ENCODE data around the gene UQCR11.

DNA sequence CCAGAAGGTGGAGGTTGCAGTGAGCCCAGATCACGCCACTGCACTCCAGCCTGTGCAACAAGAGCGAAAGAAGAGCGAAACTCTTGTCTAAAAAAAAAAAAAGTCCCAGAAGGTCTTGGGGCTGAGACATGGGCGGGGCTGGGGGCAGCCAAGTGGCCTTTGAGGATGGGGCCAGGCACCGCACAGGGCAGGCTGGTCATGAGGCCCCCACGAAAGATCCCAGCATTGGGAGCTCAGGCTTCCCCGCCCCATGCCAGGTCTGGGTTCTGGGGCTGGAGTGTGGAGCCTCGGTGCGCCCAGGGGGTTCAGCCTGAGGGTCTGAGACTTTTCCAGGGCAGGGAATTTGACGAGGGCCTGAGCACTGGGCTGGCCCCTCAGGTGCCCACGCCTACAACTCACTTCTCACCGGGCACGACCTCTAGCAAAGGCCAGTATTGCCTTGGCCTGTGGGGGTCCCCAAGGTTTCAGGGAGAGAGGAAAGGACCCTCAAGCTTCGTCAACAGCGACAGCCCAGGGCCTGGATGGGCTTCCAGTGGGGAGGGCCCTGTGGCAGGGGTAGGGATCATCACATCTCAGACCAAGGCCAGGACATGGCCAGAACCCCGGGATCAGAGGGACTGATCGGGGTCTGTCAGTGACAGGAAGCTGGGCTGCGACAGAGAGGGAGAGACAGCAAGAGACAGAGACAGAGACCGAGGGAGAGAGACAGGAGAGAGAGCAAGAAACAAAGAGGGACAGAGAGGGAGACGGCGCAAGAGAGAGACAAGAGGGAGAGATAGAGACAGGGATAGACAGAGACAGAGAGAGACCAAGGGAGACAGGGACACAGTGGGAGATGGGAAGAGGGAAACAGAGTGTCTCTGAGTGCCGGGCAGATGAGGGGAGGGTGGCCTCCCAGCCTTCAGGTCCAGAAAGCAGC is 29.7 kb downstream of the UQCR11 start:
- TF ChIP-seq EP300 (IDR thresholded peaks at IDR 0.05) (no peak), POLR2A (IDR thresholded peaks at IDR 0.05) (no peak)

Measured in gastroesophageal sphincter (tissue), 2 donors.